AG04449 (cell line): ENCODE measurements around the gene MYOC.
A peak's percentile ranks its signal among the peaks of the same experiment; 100 is the strongest.

Experiments used
- CTCF ChIA-PET: fragments of 350-600 bp; formaldehyde crosslinking; extraction: SDS; loops from one replicate; lab custom pipeline; 2021; ENCODE audit warnings: antibody characterized with exemption; lab: Yijun Ruan, JAX
- POLR2A ChIA-PET: fragments of 400-600, 350-600 bp; formaldehyde crosslinking; extraction: SDS; loops from one replicate; lab custom pipeline; 2020; ENCODE audit warnings: antibody characterized with exemption, inconsistent platforms; lab: Yijun Ruan, JAX
- DNase-seq: peaks from one replicate; pipeline ENCODE4 v3.0.0-alpha.2; 2010; ENCODE audit warnings: low read depth, low spot score
- H3K4me3 ChIP-seq: 2 replicates; pipeline ENCODE4 v1.5.1; 2011; ENCODE audit warnings: low read depth, mild to moderate bottlenecking, control low read depth, low read length
- CTCF ChIP-seq: IDR thresholded peaks from one replicate; pipeline ENCODE4 v1.5.1; 2011; ENCODE audit warnings: mild to moderate bottlenecking, moderate library complexity, low read length, control low read depth, inconsistent platforms; ENCODE audit not compliant: insufficient read depth; ENCODE audit errors: missing control alignments

MYOC gene

DNA sequence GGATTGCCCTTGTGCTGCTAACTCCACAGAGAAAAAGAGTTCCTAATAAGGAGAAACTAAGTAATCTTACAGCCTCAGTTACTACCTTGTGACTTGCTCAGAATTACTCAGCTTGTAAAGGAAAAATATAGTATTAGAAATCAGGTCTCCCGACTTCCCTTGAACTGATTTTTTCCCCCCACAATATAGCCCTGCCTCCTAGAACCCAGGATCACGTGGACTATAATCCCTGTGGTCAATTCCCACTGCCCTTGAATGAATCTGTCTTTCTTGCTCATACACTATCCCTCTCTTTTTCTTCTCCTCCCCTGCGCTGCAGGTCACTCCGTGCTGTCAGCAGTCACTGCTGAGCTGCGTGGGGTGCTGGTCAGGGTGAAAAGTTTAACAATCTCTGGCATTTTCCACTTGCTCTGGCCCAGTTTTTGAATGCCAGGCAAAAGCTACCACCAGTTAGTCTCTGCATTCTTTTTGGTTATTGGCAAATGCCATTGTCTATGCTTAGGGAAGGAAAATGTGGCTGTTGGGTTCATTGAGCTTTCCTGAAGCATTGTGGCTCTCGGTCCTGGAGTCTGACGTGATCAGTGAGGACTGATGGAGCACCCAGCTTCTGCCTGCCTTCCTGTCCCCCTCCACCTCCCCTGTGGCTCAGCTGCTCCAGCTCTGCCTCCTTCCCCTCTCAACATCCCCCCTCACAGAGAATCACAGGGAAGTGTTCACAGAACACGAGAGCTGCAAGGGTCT, 1.9 kb upstream of the MYOC start:
- ChIA-PET CTCF (interaction anchor here (0.6 to 4.1 kb wide), 17 partner anchors 9 to 331 kb away, joined by 3 to 61 read pairs (median 5); partner anchors contain the start of gene PRRC2C), POLR2A (no interaction called here)
- no peak for TF ChIP-seq CTCF
- no peak overlapping the region for H3K4me3 ChIP-seq
- DNase-seq: peak; percentile 26

GRCh38 chr1:171653796-171654195, 1.3 kb upstream of the MYOC start:
- ChIA-PET POLR2A (no interaction called here), CTCF (interaction anchor here (1.0 to 4.1 kb wide), 4 partner anchors 8 to 169 kb away, joined by 3 to 61 read pairs (median 22); partner anchors contain the start of gene PRRC2C)
- no peak for DNase-seq
- H3K4me3 ChIP-seq: no peak overlapping the region
- TF ChIP-seq CTCF: no peak

GRCh38 chr1:171646249-171646560, 6.3 kb downstream of the MYOC start:
- CTCF ChIA-PET: interaction anchor here (0.7 to 10.5 kb wide), 17 partner anchors 8 to 340 kb away, joined by 3 to 190 read pairs (median 13); partner anchors contain the start of gene VAMP4
- POLR2A ChIA-PET: interaction anchor here (0.7 to 1.1 kb wide), 2 partner anchors 94 to 330 kb away, joined by 3 to 4 read pairs; no protein-coding TSS in a partner anchor
- no peak for TF ChIP-seq CTCF
- no peak overlapping the region for H3K4me3 ChIP-seq
- no peak for DNase-seq

- no peak overlapping the region for H3K4me3 ChIP-seq
- TF ChIP-seq CTCF: no peak
- CTCF ChIA-PET: interaction anchor here (0.7 to 10.5 kb wide), 30 partner anchors 9 to 341 kb away, joined by 3 to 190 read pairs (median 8); partner anchors contain the start of genes METTL13 and VAMP4
- POLR2A ChIA-PET: interaction anchor here (1.1 kb wide), 1 partner anchor 95 kb away, joined by 3 read pairs; no protein-coding TSS in a partner anchor
- no peak for DNase-seq
Measured at GRCh38 chr1:171645553-171646248, 6.8 kb downstream of the MYOC start.

GRCh38 chr1:171644805-171645483, 7.5 kb downstream of the MYOC start:
- no peak overlapping the region for H3K4me3 ChIP-seq
- peak; percentile 29 for DNase-seq
- TF ChIP-seq CTCF: peak; percentile 85

More at GRCh38 chr1:171644805-171645483, 7.5 kb downstream of the MYOC start:
- POLR2A ChIA-PET: interaction anchor here (1.0 kb wide), 1 partner anchor 98 kb away, joined by 3 read pairs; no protein-coding TSS in a partner anchor
- CTCF ChIA-PET: interaction anchor here (0.6 to 10.5 kb wide), 43 partner anchors 9 to 348 kb away, joined by 3 to 190 read pairs (median 4); partner anchors contain the start of genes METTL13, PRRC2C and VAMP4
